Caco-2 (cell line): ENCODE measurements around the gene JMJD8. TPM values are rescaled to one million over a fixed set of nuclear protein-coding genes. Genes with fewer than 3 reads are reported as not detected.

ENCODE experiments used
- BruUV-seq: library from RNA; stranded (reverse); fragments of 400-500 nt; replicated peaks from 2 replicates; lab custom pipeline; 2021; lab: Mats Ljungman, UMichigan
- CTCF ChIA-PET: fragments of 300-600 bp; sonication (Branson Sonifier 250); formaldehyde crosslinking; loops from one replicate; lab custom pipeline; 2022; ENCODE audit warnings: antibody characterized with exemption; lab: Charles Lee
- POLR2A ChIA-PET: fragments of 300-600 bp; sonication (Branson Sonifier 250); formaldehyde crosslinking; loops from one replicate; lab custom pipeline; 2022; ENCODE audit warnings: antibody characterized with exemption; lab: Charles Lee
- DNase-seq, 2 experiments: peaks; one replicate each; pipeline versions ENCODE4 v3.0.0 to v3.0.0-alpha.2; 2020 to 2022
- H3K27me3 ChIP-seq: replicated peaks from 2 replicates; pipeline ENCODE4 v1.6.0; 2011; ENCODE audit warnings: low read length; ENCODE audit not compliant: control insufficient read depth, insufficient read depth
- H3K36me3 ChIP-seq: 2 replicates; pipeline ENCODE4 v1.5.1; 2011; ENCODE audit warnings: low read length; ENCODE audit not compliant: control insufficient read depth, insufficient read depth
- H3K4me1 ChIP-seq: fragments of 250-450 bp; sonication (Bioruptor Pico); 2 replicates; pipeline ENCODE4 v1.5.1; 2020; ENCODE audit warnings: mild to moderate bottlenecking
- H3K4me3 ChIP-seq: 2 replicates; pipeline ENCODE4 v1.5.1; 2011; ENCODE audit warnings: low read depth, mild to moderate bottlenecking, control low read depth, low read length
- H3K9me3 ChIP-seq: fragments of 250-450 bp; sonication (Bioruptor Pico); 2 replicates; pipeline ENCODE4 v1.5.1; 2020; ENCODE audit warnings: mild to moderate bottlenecking, moderate library complexity
- H3K27ac Mint-ChIP-seq: one replicate; pipeline ENCODE4 v1.8.0; 2022; ENCODE audit warnings: mixed read lengths; ENCODE audit not compliant: unreplicated experiment
- H3K27me3 Mint-ChIP-seq: one replicate; pipeline ENCODE4 v1.8.0; 2022; ENCODE audit warnings: mixed read lengths; ENCODE audit not compliant: insufficient read depth, unreplicated experiment
- H3K36me3 Mint-ChIP-seq: one replicate; pipeline ENCODE4 v1.8.0; 2022; ENCODE audit warnings: mild to moderate bottlenecking, mixed read lengths; ENCODE audit not compliant: insufficient read depth, unreplicated experiment
- H3K4me1 Mint-ChIP-seq: one replicate; pipeline ENCODE4 v1.8.0; 2022; ENCODE audit warnings: low read depth, mixed read lengths; ENCODE audit not compliant: unreplicated experiment
- H3K4me3 Mint-ChIP-seq: one replicate; pipeline ENCODE4 v1.8.0; 2022; ENCODE audit warnings: mild to moderate bottlenecking, moderate library complexity, mixed read lengths; ENCODE audit not compliant: unreplicated experiment
- H3K9me3 Mint-ChIP-seq: one replicate; pipeline ENCODE4 v1.8.0; 2022; ENCODE audit warnings: mixed read lengths; ENCODE audit not compliant: unreplicated experiment
- intact Hi-C: fragments of 100-400 bp; cut with micrococcal nuclease; formaldehyde crosslinking; loops from one replicate; pipeline ENCODE4 v1.10.0; 2022; ENCODE audit not compliant: unreplicated experiment
- total RNA-seq: library from RNA; stranded (reverse); gene quantifications from 2 replicates; pipeline ENCODE4 v1.2.3, GENCODE V29; 2022
- TF ChIP-seq, protein P1 (sequence below), 2 experiments: fragments of 200-600 bp in 1 of 2; IDR thresholded peaks; 1 replicate in 1 of 2; 2 replicates in 1 of 2; pipeline versions ENCODE4 v1.5.1 to v1.8.0; 2011 to 2022; ENCODE audit warnings: antibody characterized with exemption in 1 of 2, control low read depth in 1 of 2, inconsistent platforms in 1 of 2, low read depth in 1 of 2, low read length in 1 of 2, mild to moderate bottlenecking in 1 of 2, moderate library complexity in 1 of 2; ENCODE audit not compliant: insufficient read depth in 1 of 2, severe bottlenecking in 1 of 2, unreplicated experiment in 1 of 2

JMJD8 gene
- total RNA-seq, 1 experiment from 2014 or later, result 52.4 TPM

DNA sequence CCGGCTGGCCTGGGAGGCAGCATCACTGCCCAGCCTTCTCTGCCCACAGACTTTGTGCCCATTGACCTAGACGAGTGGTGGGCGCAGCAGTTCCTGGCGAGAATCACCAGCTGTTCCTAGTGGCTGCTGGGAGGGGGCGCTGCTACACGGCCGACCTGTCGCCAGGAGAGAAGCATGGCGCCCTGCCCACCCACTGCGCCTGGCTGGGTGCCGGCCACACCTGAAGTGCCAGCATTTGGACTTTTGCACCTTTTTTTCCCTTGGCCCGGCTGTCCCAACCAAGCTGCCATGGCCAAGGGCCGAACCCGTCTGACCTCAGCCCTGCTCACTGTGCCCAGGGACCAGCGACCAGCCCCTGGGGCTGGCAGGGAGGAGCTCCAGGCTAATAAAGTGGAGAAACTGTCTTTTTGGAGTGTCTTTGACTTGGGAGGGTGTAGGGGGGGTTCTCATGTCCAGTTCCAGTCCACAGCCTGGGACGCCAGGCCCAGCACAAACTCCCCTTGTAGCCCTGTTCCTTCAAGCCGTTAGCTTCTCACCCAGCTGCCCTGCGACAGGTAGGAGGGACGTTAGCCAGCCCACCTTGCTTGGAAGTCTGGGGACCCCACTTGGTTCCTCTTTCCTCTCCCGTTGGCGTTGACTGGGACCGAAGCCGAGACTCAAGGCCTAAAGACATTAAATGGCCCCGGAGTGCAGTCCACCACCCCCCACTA is 35.9 kb downstream of the JMJD8 start:
- no TSS peak for BruUV-seq
- no peaks in the 10 kb centered on the region for H3K27me3 ChIP-seq
- peak in 1 of 2 experiments; percentile 38 for DNase-seq
- peaks cover 25% of the 10 kb centered on the region for H3K36me3 Mint-ChIP-seq
- no peaks in the 10 kb centered on the region; the same call in 1 of the 2 replicates for H3K36me3 ChIP-seq
- intact Hi-C loops, result no loop called here
- H3K4me1 Mint-ChIP-seq, result no peaks in the 10 kb centered on the region
- peaks cover 13% of the 10 kb centered on the region for H3K4me1 ChIP-seq
- H3K4me3 Mint-ChIP-seq, result peak overlapping the region; percentile 72
- no peaks in the 10 kb centered on the region for H3K9me3 Mint-ChIP-seq
- peak overlapping the region; percentile 69 for H3K4me3 ChIP-seq
- no peaks in the 10 kb centered on the region for H3K9me3 ChIP-seq
- no peaks in the 10 kb centered on the region for H3K27me3 Mint-ChIP-seq
- CTCF ChIA-PET, result interaction anchor here (0.8 kb wide), 1 partner anchor 59 kb away, joined by 3 read pairs; no protein-coding TSS in a partner anchor
- TF ChIP-seq, protein P1, sequence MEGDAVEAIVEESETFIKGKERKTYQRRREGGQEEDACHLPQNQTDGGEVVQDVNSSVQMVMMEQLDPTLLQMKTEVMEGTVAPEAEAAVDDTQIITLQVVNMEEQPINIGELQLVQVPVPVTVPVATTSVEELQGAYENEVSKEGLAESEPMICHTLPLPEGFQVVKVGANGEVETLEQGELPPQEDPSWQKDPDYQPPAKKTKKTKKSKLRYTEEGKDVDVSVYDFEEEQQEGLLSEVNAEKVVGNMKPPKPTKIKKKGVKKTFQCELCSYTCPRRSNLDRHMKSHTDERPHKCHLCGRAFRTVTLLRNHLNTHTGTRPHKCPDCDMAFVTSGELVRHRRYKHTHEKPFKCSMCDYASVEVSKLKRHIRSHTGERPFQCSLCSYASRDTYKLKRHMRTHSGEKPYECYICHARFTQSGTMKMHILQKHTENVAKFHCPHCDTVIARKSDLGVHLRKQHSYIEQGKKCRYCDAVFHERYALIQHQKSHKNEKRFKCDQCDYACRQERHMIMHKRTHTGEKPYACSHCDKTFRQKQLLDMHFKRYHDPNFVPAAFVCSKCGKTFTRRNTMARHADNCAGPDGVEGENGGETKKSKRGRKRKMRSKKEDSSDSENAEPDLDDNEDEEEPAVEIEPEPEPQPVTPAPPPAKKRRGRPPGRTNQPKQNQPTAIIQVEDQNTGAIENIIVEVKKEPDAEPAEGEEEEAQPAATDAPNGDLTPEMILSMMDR (IDR thresholded peaks at IDR 0.05; ENCODE audit: insufficient read depth in 1 of 2, low read depth in 1 of 2, low read length in 1 of 2, severe bottlenecking in 1 of 2, unreplicated experiment in 1 of 2), result peak in 1 of 2 experiments; percentile 31
- POLR2A ChIA-PET, result interaction anchor here (1.7 kb wide), 1 partner anchor 12 kb away, joined by 5 read pairs; the partner anchor contains the start of gene METTL26
- H3K27ac Mint-ChIP-seq, result peak overlapping the region; percentile 80

DNA sequence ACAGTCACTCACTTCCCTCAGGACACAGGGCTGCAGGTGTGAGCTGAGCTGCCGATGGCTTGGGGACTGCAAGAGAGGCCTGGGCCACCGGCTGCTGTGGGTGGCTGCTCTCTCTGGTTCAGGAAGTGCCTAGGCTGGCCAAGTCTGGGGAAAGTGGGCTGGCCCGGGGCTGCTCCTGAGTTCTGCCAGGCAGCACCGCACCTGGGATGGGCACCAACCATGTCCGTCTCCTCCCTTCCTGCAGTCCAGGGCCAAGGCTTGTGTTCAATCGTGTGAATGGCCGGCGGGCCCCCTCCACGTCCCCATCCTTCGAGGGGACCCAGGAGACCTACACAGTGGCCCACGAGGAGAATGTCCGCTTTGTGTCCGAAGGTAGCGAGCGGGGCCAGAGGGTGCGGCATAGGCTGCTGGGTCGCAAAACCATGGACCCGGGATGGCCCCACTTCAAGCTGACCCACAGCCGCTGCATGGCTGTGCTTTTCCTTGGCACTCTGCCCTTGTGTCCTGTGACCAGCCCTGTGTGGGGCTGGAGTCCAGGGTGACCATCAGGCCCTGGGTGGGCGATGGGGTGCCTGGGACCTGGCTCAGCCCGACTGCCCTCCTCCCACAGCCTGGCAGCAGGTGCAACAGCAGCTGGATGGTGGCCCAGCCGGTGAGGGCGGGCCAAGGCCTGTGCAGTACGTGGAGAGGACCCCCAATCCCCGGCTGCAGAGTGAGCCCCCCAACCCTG is 36.8 kb downstream of the JMJD8 start:
- POLR2A ChIA-PET, result no interaction called here
- Histone ChIP-seq H3K27me3 (no peaks in the 10 kb centered on the region), H3K9me3 (no peaks in the 10 kb centered on the region), H3K36me3 (no peaks in the 10 kb centered on the region; the same call in 1 of the 2 replicates), H3K4me3 (no peak overlapping the region), H3K4me1 (peaks cover 17% of the 10 kb centered on the region)
- no peak overlapping the region for H3K27ac Mint-ChIP-seq
- TF ChIP-seq, protein P1 (IDR thresholded peaks at IDR 0.05; ENCODE audit: insufficient read depth in 1 of 2, low read depth in 1 of 2, low read length in 1 of 2, severe bottlenecking in 1 of 2, unreplicated experiment in 1 of 2), result no peak
- no peaks in the 10 kb centered on the region for H3K4me1 Mint-ChIP-seq
- H3K4me3 Mint-ChIP-seq, result no peak overlapping the region
- no peak for DNase-seq
- intact Hi-C loops, result no loop called here
- BruUV-seq, result no TSS peak
- H3K27me3 Mint-ChIP-seq, result no peaks in the 10 kb centered on the region
- H3K36me3 Mint-ChIP-seq, result peaks cover 25% of the 10 kb centered on the region
- CTCF ChIA-PET, result interaction anchor here (0.8 kb wide), 1 partner anchor 59 kb away, joined by 3 read pairs; no protein-coding TSS in a partner anchor
- H3K9me3 Mint-ChIP-seq, result no peaks in the 10 kb centered on the region

DNA sequence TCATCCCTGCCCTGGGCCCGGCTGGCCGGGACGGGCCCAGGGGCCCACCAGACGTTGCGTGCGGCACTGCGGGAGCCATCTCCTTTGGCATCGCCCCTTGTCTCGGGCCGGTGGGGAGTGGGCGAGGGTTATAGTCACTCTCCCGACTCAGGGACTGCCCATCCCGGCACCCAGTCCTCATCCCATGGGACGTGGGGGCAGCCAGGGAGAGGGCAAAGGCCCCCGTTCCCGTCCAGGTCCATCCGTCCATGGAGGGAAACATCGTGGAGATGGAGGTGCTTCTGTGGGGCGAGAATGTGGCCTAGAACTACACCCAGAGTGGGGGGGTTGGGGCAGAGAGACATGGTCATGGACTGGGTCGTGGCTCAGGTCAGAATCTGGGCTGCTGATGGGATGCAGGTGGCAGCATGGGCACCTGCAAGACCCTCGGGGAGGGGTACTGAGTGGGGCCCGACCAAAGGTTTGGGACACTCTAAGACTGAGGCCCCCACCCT is 37.4 kb downstream of the JMJD8 start:
- no peaks in the 10 kb centered on the region for H3K9me3 ChIP-seq
- no peaks in the 10 kb centered on the region for H3K9me3 Mint-ChIP-seq
- ChIA-PET CTCF (no interaction called here), POLR2A (no interaction called here)
- no peak for DNase-seq
- no peaks in the 10 kb centered on the region for H3K4me1 Mint-ChIP-seq
- no peaks in the 10 kb centered on the region for H3K27me3 Mint-ChIP-seq
- no peak overlapping the region for H3K4me3 Mint-ChIP-seq
- no peak overlapping the region for H3K27ac Mint-ChIP-seq
- no peaks in the 10 kb centered on the region; the same call in 1 of the 2 replicates for H3K36me3 ChIP-seq
- no TSS peak for BruUV-seq
- peaks cover 17% of the 10 kb centered on the region for H3K4me1 ChIP-seq
- intact Hi-C loops, result no loop called here
- H3K27me3 ChIP-seq, result no peaks in the 10 kb centered on the region
- peaks cover 25% of the 10 kb centered on the region for H3K36me3 Mint-ChIP-seq
- no peak overlapping the region for H3K4me3 ChIP-seq
- TF ChIP-seq, protein P1 (IDR thresholded peaks at IDR 0.05; ENCODE audit: insufficient read depth in 1 of 2, low read depth in 1 of 2, low read length in 1 of 2, severe bottlenecking in 1 of 2, unreplicated experiment in 1 of 2), result no peak
